ENCODE results near the gene TEX55. TPM values are rescaled to one million over a fixed set of nuclear protein-coding genes. Genes with fewer than 3 reads are reported as not detected.

Gene TEX55
- total RNA-seq, 1 donor from 2014 or later, result not detected

GRCh38 chr3:119184796-119185570 lies 39.0 kb downstream of the TEX55 start:
- no peak overlapping the region for H3K27ac ChIP-seq
- H3K36me3 Mint-ChIP-seq, result no peaks in the 10 kb centered on the region

GRCh38 chr3:119187266-119187665 lies 41.3 kb downstream of the TEX55 start:
- Mint-ChIP-seq H3K9me3 (no peaks in the 10 kb centered on the region), H3K27ac (no peak overlapping the region), H3K36me3 (no peaks in the 10 kb centered on the region), H3K4me1 (no peaks in the 10 kb centered on the region), H3K4me3 (no peak overlapping the region), H3K27me3 (ENCODE audit: insufficient read depth, low read depth) (no peaks in the 10 kb centered on the region)
- Histone ChIP-seq H3K9ac (no peak overlapping the region), H3K27ac (no peak overlapping the region), H3K36me3 (no peaks in the 10 kb centered on the region), H3K9me3 (ENCODE audit: low read depth) (no peaks in the 10 kb centered on the region), H3K4me1 (no peaks in the 10 kb centered on the region), H3K4me2 (no peak overlapping the region), H3K27me3 (no peaks in the 10 kb centered on the region), H3K79me2 (ENCODE audit: low read depth) (no peaks in the 10 kb centered on the region), H3F3A (ENCODE audit: low read depth) (no peaks in the 10 kb centered on the region), H2AFZ (replicated peaks) (no peak overlapping the region), H4K20me1 (ENCODE audit: low read depth) (no peaks in the 10 kb centered on the region), H3K4me3 (no peak overlapping the region)
- TF ChIP-seq, protein P1, sequence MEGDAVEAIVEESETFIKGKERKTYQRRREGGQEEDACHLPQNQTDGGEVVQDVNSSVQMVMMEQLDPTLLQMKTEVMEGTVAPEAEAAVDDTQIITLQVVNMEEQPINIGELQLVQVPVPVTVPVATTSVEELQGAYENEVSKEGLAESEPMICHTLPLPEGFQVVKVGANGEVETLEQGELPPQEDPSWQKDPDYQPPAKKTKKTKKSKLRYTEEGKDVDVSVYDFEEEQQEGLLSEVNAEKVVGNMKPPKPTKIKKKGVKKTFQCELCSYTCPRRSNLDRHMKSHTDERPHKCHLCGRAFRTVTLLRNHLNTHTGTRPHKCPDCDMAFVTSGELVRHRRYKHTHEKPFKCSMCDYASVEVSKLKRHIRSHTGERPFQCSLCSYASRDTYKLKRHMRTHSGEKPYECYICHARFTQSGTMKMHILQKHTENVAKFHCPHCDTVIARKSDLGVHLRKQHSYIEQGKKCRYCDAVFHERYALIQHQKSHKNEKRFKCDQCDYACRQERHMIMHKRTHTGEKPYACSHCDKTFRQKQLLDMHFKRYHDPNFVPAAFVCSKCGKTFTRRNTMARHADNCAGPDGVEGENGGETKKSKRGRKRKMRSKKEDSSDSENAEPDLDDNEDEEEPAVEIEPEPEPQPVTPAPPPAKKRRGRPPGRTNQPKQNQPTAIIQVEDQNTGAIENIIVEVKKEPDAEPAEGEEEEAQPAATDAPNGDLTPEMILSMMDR (IDR thresholded peaks at IDR 0.05), result no peak
- TF ChIP-seq EZH2phosphoT487 (IDR thresholded peaks at IDR 0.05), result no peak
- DNase-seq (ENCODE audit: low spot score), result no peak

More at GRCh38 chr3:119184796-119185570, 39.0 kb downstream of the TEX55 start:
- Histone ChIP-seq H3K4me1 (no peaks in the 10 kb centered on the region), H3K9ac (no peak overlapping the region), H3F3A (ENCODE audit: low read depth) (no peaks in the 10 kb centered on the region), H3K4me2 (no peak overlapping the region), H3K36me3 (no peaks in the 10 kb centered on the region), H3K79me2 (ENCODE audit: low read depth) (no peaks in the 10 kb centered on the region), H3K9me3 (ENCODE audit: low read depth) (no peaks in the 10 kb centered on the region), H3K4me3 (no peak overlapping the region), H4K20me1 (ENCODE audit: low read depth) (no peaks in the 10 kb centered on the region), H3K27me3 (no peaks in the 10 kb centered on the region), H2AFZ (replicated peaks) (no peak overlapping the region)
- H3K4me3 Mint-ChIP-seq, result no peak overlapping the region
- H3K9me3 Mint-ChIP-seq, result no peaks in the 10 kb centered on the region
- H3K27ac Mint-ChIP-seq, result no peak overlapping the region
- no peak for DNase-seq (ENCODE audit: low spot score)
- H3K4me1 Mint-ChIP-seq, result no peaks in the 10 kb centered on the region
- TF ChIP-seq, protein P1 (IDR thresholded peaks at IDR 0.05), result no peak
- TF ChIP-seq EZH2 (IDR thresholded peaks at IDR 0.05) (no peak), EZH2phosphoT487 (IDR thresholded peaks at IDR 0.05) (no peak)
- no peaks in the 10 kb centered on the region for H3K27me3 Mint-ChIP-seq (ENCODE audit: insufficient read depth, low read depth)

DNA sequence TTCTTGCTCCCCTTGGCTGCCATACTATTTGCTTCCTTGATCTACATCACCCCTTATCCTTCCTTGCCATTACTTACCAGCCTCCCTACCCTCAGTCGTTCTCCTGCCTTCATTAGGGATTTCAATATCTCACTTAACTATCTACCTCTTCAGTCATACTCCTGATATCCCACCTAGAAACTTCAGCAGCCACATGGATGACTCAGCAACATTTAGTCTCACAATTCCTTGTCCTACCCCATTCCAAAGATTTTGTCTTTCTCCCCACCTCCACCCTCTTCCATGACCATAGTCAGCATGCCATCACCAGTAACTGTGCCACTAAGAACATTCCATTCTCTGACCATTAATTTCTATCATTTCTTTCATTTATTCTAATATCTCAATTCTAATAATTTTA lies 45.8 kb downstream of the TEX55 start:
- Mint-ChIP-seq H3K4me1 (no peaks in the 10 kb centered on the region), H3K36me3 (no peaks in the 10 kb centered on the region)
- H2AFZ ChIP-seq (replicated peaks), result no peak overlapping the region

More for the DNA sequence above, 45.8 kb downstream of the TEX55 start:
- H3K9ac ChIP-seq, result no peak overlapping the region
- H3K4me2 ChIP-seq, result no peak overlapping the region
- no peak overlapping the region for H3K4me3 Mint-ChIP-seq
- no peak overlapping the region for H3K27ac Mint-ChIP-seq
- no peaks in the 10 kb centered on the region for H4K20me1 ChIP-seq (ENCODE audit: low read depth)
- TF ChIP-seq EZH2 (IDR thresholded peaks at IDR 0.05) (no peak), EZH2phosphoT487 (IDR thresholded peaks at IDR 0.05) (no peak)
- TF ChIP-seq, protein P1 (IDR thresholded peaks at IDR 0.05), result no peak
- H3K4me1 ChIP-seq, result no peaks in the 10 kb centered on the region
- H3K27me3 ChIP-seq, result no peaks in the 10 kb centered on the region
- no peaks in the 10 kb centered on the region for H3K27me3 Mint-ChIP-seq (ENCODE audit: insufficient read depth, low read depth)
- H3K4me3 ChIP-seq, result no peak overlapping the region
- no peaks in the 10 kb centered on the region for H3K9me3 ChIP-seq (ENCODE audit: low read depth)
- no peak for DNase-seq (ENCODE audit: low spot score)
- no peaks in the 10 kb centered on the region for H3K36me3 ChIP-seq
- no peaks in the 10 kb centered on the region for H3K9me3 Mint-ChIP-seq
- no peaks in the 10 kb centered on the region for H3K79me2 ChIP-seq (ENCODE audit: low read depth)
- no peak overlapping the region for H3K27ac ChIP-seq
- H3F3A ChIP-seq (ENCODE audit: low read depth), result no peaks in the 10 kb centered on the region

Measured in neural progenitor cell (in vitro differentiated cells).